IPS-18a (cell line): ENCODE measurements around the gene CRYBA1.
"Not testable (repeated sequence)": the region's sequence is repeated elsewhere in the genome, so short reads cannot be mapped to it uniquely, and the experiment has no call there.

Experiments used
- H3K27ac ChIP-seq: one replicate; pipeline ENCODE4 v1.5.1; 2013; ENCODE audit warnings: low read length
- H3K27me3 ChIP-seq: one replicate; pipeline ENCODE4 v1.6.1; 2013; ENCODE audit warnings: mild to moderate bottlenecking, low read length; ENCODE audit not compliant: control insufficient read depth, insufficient read depth
- H3K36me3 ChIP-seq: one replicate; pipeline ENCODE4 v1.6.1; 2013; ENCODE audit warnings: low read depth, low read length; ENCODE audit not compliant: control insufficient read depth
- H3K4me1 ChIP-seq: one replicate; pipeline ENCODE4 v1.6.1; 2013; ENCODE audit warnings: low read depth, low read length; ENCODE audit not compliant: control insufficient read depth
- H3K4me3 ChIP-seq: one replicate; pipeline ENCODE4 v1.5.1; 2013; ENCODE audit warnings: low read length
- H3K9ac ChIP-seq: one replicate; pipeline ENCODE4 v1.6.1; 2013; ENCODE audit warnings: mild to moderate bottlenecking, low read length, moderate library complexity
- H3K9me3 ChIP-seq: one replicate; pipeline ENCODE4 v1.6.1; 2013; ENCODE audit warnings: low read depth, low read length; ENCODE audit not compliant: control insufficient read depth

The CRYBA1 gene

GRCh38 chr17:29255926-29256522 is 9.4 kb downstream of the CRYBA1 start:
- peaks cover 23% of the 10 kb centered on the region for H3K36me3 ChIP-seq
- H3K9me3 ChIP-seq: no peaks in the 10 kb centered on the region
- H3K4me1 ChIP-seq: no peaks in the 10 kb centered on the region
- no peaks in the 10 kb centered on the region for H3K27me3 ChIP-seq
- no peak overlapping the region for H3K27ac ChIP-seq
- H3K4me3 ChIP-seq: no peak overlapping the region
- H3K9ac ChIP-seq: no peak overlapping the region

DNA sequence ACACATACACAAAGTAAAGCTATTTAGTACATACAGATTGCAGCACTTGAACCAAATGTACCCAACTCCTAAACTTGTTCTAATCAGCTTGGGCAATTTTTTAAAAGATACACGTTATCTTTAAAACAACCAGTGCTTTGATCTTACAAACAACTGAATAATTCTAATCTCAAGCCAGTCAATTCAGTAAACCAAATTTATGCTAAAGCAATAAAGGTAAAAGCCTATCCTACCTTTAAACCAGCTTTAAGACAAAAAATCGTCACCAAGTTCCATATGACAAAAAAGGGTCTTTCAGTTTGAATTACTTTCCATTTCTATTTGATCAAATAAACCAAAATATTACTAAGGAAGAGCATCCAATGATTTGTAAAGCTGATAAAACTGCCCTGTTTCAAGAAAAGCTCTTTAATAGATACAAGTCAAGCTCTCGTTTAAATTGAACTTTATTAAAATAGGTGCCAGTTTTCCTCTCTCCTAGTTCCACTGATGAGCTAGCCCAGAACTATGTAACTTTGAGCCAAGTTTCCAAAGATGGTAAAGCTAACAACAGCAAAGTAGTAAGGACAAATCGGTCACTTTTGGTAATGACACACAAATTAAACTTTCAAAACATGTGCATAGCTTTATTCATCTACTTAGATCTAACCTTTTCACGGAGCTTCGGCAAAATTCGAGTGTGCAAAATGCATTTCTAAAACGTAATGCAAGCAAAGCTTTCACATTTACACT is 10.2 kb downstream of the CRYBA1 start:
- Histone ChIP-seq H3K4me1 (no peaks in the 10 kb centered on the region), H3K9me3 (no peaks in the 10 kb centered on the region), H3K36me3 (peaks cover 32% of the 10 kb centered on the region), H3K27me3 (no peaks in the 10 kb centered on the region), H3K27ac (no peak overlapping the region), H3K4me3 (no peak overlapping the region), H3K9ac (no peak overlapping the region)

GRCh38 chr17:29257756-29258155 is 11.1 kb downstream of the CRYBA1 start:
- no peak overlapping the region for H3K9ac ChIP-seq
- peaks cover 40% of the 10 kb centered on the region for H3K36me3 ChIP-seq
- H3K27ac ChIP-seq: no peak overlapping the region
- no peaks in the 10 kb centered on the region for H3K4me1 ChIP-seq
- no peaks in the 10 kb centered on the region for H3K9me3 ChIP-seq
- no peak overlapping the region for H3K4me3 ChIP-seq
- no peaks in the 10 kb centered on the region for H3K27me3 ChIP-seq

GRCh38 chr17:29263916-29264315 is 17.3 kb downstream of the CRYBA1 start:
- Histone ChIP-seq H3K27ac (no peak overlapping the region), H3K9me3 (no peaks in the 10 kb centered on the region), H3K4me1 (no peaks in the 10 kb centered on the region), H3K4me3 (no peak overlapping the region), H3K36me3 (peaks cover 73% of the 10 kb centered on the region), H3K9ac (no peak overlapping the region), H3K27me3 (no peaks in the 10 kb centered on the region)

DNA sequence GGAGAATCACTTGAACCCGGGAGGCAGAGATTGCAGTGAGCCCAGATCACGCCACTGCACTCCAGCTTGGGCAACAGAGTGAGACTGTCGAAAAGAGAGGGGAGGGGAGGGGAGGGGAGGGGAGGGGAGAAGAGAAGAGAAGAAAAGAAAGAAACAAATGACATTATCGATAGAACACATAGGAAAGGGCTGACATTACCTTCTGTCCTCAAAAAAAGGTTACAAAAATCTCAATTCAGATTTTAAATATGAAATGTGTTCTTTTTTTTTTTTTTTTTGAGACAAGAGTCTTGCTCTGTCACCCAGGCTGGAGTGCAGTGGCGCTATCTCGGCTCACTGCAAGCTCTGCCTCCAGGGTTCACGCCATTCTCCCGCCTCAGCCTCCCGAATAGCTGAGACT is 25.3 kb downstream of the CRYBA1 start:
- not testable (repeated sequence) for H3K27me3 ChIP-seq, H3K4me3 ChIP-seq, H3K27ac ChIP-seq

GRCh38 chr17:29273924-29274323 is 27.3 kb downstream of the CRYBA1 start:
- Histone ChIP-seq H3K27me3 (no peaks in the 10 kb centered on the region), H3K4me3 (no peak overlapping the region), H3K9me3 (no peaks in the 10 kb centered on the region), H3K4me1 (no peaks in the 10 kb centered on the region), H3K27ac (no peak overlapping the region), H3K36me3 (peaks cover 44% of the 10 kb centered on the region), H3K9ac (no peak overlapping the region)

More for the DNA sequence above, 25.3 kb downstream of the CRYBA1 start:
- H3K36me3 ChIP-seq: peaks cover 34% of the 10 kb centered on the region
- not testable (repeated sequence) for H3K4me1 ChIP-seq, H3K9ac ChIP-seq, H3K9me3 ChIP-seq

DNA sequence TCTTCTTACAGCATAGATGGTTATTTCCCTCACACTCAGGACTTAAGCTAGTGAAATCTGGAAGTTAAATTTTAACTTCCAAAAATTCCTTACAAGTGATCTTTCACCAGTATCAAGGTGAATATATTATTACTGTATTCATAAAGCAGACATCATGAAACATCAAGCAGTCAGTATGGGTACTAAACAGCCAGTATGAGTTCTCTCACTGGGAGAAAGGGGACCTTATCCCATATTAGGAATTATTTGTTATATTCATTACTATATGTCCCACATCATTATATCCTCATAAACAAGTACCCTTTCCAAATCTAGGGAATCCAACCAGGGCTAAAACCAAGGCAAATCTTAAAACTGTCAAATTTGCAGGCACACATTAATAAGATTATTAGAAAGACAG is 32.0 kb downstream of the CRYBA1 start:
- Histone ChIP-seq H3K4me1 (no peaks in the 10 kb centered on the region), H3K9ac (no peak overlapping the region), H3K4me3 (no peak overlapping the region), H3K27me3 (no peaks in the 10 kb centered on the region), H3K36me3 (peaks cover 68% of the 10 kb centered on the region), H3K9me3 (no peaks in the 10 kb centered on the region), H3K27ac (no peak overlapping the region)

GRCh38 chr17:29279397-29280070 is 32.9 kb downstream of the CRYBA1 start:
- no peaks in the 10 kb centered on the region for H3K4me1 ChIP-seq
- H3K4me3 ChIP-seq: no peak overlapping the region
- no peak overlapping the region for H3K27ac ChIP-seq
- no peaks in the 10 kb centered on the region for H3K9me3 ChIP-seq
- no peaks in the 10 kb centered on the region for H3K27me3 ChIP-seq
- no peak overlapping the region for H3K9ac ChIP-seq
- H3K36me3 ChIP-seq: peaks cover 66% of the 10 kb centered on the region

DNA sequence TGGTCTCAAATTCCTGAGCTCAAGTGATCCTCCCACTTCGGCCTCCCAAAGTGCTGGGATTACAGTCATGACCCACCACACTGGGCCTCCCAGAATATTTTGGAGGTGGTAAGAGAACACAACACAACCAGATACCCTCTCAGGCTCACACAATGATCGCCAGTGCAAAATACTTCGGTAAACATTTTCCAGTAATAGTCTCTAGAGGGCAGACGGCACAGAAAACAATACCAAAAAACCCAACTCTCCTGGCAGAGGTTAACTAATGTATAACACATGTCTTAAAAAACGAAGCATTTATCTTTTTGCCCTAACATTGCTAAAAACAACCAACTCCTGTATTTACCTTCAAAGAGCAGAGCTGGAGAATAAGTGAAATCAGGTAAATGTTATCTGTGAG is 36.8 kb downstream of the CRYBA1 start:
- Histone ChIP-seq H3K36me3 (peaks cover 78% of the 10 kb centered on the region), H3K4me3 (no peak overlapping the region), H3K9ac (no peak overlapping the region), H3K9me3 (no peaks in the 10 kb centered on the region), H3K4me1 (no peaks in the 10 kb centered on the region), H3K27ac (no peak overlapping the region), H3K27me3 (no peaks in the 10 kb centered on the region)

DNA sequence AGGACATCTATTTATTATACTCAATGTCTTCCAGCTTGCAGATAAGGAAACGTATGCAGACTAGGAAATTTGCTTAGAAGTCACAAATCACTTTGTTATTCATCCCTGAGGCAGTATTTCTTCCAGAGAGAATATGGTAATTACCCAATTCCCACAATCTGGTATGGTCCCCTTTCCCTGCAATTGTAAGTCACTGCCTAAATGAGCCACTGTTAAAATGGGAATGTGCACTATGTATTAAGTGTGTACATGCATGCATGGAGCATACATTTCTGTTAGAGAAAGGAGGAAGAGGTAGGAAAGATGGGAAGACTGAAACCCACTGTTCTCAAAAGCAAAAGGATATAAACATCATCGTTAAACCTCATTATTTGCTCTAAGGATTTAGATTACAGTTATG is 37.3 kb downstream of the CRYBA1 start:
- peaks cover 78% of the 10 kb centered on the region for H3K36me3 ChIP-seq
- no peaks in the 10 kb centered on the region for H3K27me3 ChIP-seq
- no peak overlapping the region for H3K27ac ChIP-seq
- no peak overlapping the region for H3K4me3 ChIP-seq
- H3K9ac ChIP-seq: no peak overlapping the region
- H3K4me1 ChIP-seq: no peaks in the 10 kb centered on the region
- no peaks in the 10 kb centered on the region for H3K9me3 ChIP-seq

DNA sequence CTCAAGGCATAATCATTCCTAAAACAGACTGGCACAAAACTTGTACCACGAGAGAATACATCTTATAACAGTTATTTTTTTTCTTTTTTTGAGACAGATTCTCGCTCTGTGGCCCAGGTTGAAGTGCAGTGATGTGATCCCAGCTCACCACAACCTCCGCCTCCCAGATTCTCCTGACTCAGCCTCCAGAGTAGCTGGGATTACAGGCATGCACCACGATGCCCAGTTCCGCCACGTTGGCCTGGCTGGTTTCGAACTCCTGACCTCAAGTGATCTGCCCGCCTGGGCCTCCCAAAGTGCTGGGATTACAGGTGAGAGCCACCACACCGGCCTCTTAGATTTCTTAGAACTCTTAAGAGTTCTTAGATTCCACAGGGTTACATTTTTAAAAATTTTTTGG is 43.2 kb downstream of the CRYBA1 start:
- no peak overlapping the region for H3K4me3 ChIP-seq
- no peak overlapping the region for H3K27ac ChIP-seq
- no peaks in the 10 kb centered on the region for H3K27me3 ChIP-seq
- H3K9ac ChIP-seq: no peak overlapping the region
- H3K36me3 ChIP-seq: peaks cover 58% of the 10 kb centered on the region
- peaks cover 14% of the 10 kb centered on the region for H3K4me1 ChIP-seq
- no peaks in the 10 kb centered on the region for H3K9me3 ChIP-seq
